Spleen (tissue), 11 donors: Measurements from ENCODE around the gene KIAA0825. TPM values are rescaled to one million over a fixed set of nuclear protein-coding genes. Genes with fewer than 3 reads are reported as not detected.

Experiments used
- DNase-seq: peaks from one replicate; pipeline ENCODE4 v3.0.0-alpha.2; 2020
- H3K27ac ChIP-seq, 8 donors: fragments of 200-600 bp; sonication (generic) in 7 of 8; 1 replicate in 4 of 8; 2 replicates in 4 of 8; pipeline versions ENCODE4 v1.5.0 to v1.8.0; 2016 to 2021; ENCODE audit warnings: inconsistent platforms in 4 of 8, mild to moderate bottlenecking in 4 of 8, moderate library complexity in 1 of 8
- H3K27me3 ChIP-seq, 7 donors: fragments of 200-600 bp; sonication (generic) in 6 of 7; replicated peaks in 1 of 7; 1 replicate in 4 of 7; 2 replicates in 3 of 7; pipeline versions ENCODE4 v1.5.0 to v1.8.0; 2016 to 2021; ENCODE audit warnings: inconsistent platforms in 3 of 7, mild to moderate bottlenecking in 1 of 7
- H3K36me3 ChIP-seq, 6 donors: fragments of 200-600 bp; sonication (generic) in 5 of 6; 1 replicate in 4 of 6; 2 replicates in 2 of 6; pipeline versions ENCODE4 v1.5.0 to v1.8.0; 2016 to 2021; ENCODE audit warnings: inconsistent platforms in 2 of 6
- H3K4me1 ChIP-seq, 6 donors: fragments of 200-600 bp; sonication (generic) in 5 of 6; 1 replicate in 3 of 6; 2 replicates in 3 of 6; pipeline versions ENCODE4 v1.5.0 to v1.8.0; 2016 to 2021; ENCODE audit warnings: inconsistent platforms in 3 of 6
- H3K4me3 ChIP-seq, 8 donors: fragments of 200-600 bp; sonication (generic) in 7 of 8; 1 replicate in 4 of 8; 2 replicates in 4 of 8; pipeline versions ENCODE4 v1.5.0 to v1.8.0; 2016 to 2021; ENCODE audit warnings: inconsistent platforms in 4 of 8, mild to moderate bottlenecking in 4 of 8, moderate library complexity in 2 of 8
- H3K9me3 ChIP-seq, 8 donors: fragments of 200-600 bp; sonication (generic) in 7 of 8; 1 replicate in 4 of 8; 2 replicates in 4 of 8; pipeline versions ENCODE4 v1.5.0 to v1.8.0; 2016 to 2021; ENCODE audit warnings: inconsistent platforms in 4 of 8
- CTCF ChIP-seq, 11 experiments: fragments of 200-600 bp in 7 of 11; fragments of 450-650 bp in 4 of 11; sonication (generic) in 4 of 11; IDR thresholded peaks in 8 of 11; conservative IDR thresholded peaks in 3 of 11; 1 replicate in 7 of 11; 2 replicates in 4 of 11; pipeline versions ENCODE4 v1.4.0 to v1.8.0; 2016 to 2021; ENCODE audit warnings: antibody characterized with exemption in 11 of 11, inconsistent platforms in 4 of 11, mild to moderate bottlenecking in 1 of 11
- POLR2A ChIP-seq, 3 donors: fragments of 450-650 bp; IDR thresholded peaks; one replicate each; pipeline ENCODE4 v1.5.1; 2017; ENCODE audit warnings: antibody characterized with exemption in 3 of 3, mild to moderate bottlenecking in 1 of 3
- POLR2AphosphoS5 ChIP-seq, 3 donors: sonication (generic); formaldehyde crosslinking; IDR thresholded peaks; one replicate each; pipeline ENCODE4 v1.5.1; 2017; ENCODE audit warnings: antibody characterized with exemption in 3 of 3
- WGBS, 5 donors: extraction: QIAGEN DNeasy Blood & Tissue Kit in 3 of 5; methylation state at CpG; one replicate each; pipeline versions ENCODE4 v1.1.5 to v1.1.7; 2013 to 2018; 5-methylcytosine and 5-hydroxymethylcytosine counted together
- intact Hi-C: fragments of 100-400 bp; cut with DNase I; formaldehyde crosslinking; loops from one replicate; pipeline ENCODE4 v1.15.0; 2023; ENCODE audit warnings: low total_unique reads
- polyA plus RNA-seq, 3 donors: library from polyadenylated mRNA; stranded (reverse); fragments of 200-250 nt; gene quantifications; one replicate each; pipeline ENCODE4 v1.2.1, GENCODE V29; 2013
- total RNA-seq, 7 donors: library from RNA; depleted of rRNA in 3 of 7; stranded (reverse); fragments of >200 nt in 3 of 7; fragmentation: NEBNext Ultra II Directional in 4 of 7; extraction: Animal tissue kit (Norgen Biotek cat#: 25700) in 4 of 7; gene quantifications; one replicate each; pipeline versions ENCODE4 v1.1.0 to v1.2.1, GENCODE V29; 2016 to 2021
- donor health status: healthy with polysubstance abuse.
- donor health status: DM: no; HTN: no; CAD: no; lungs with moderate emphysema.
- donor health status: DM: no; HTN: no; CAD: no.
- donor health status: Bipolar disorder and iron deficiency.
- donor health status: healthy.
- donor health status: DM: no; HTN: no; CAD: no.
- donor health status: DM: yes; HTN: yes; CAD: no.

KIAA0825 gene
- total and polyA plus RNA-seq, 10 donors, result 0.20 to 13.5 (median 6.0) TPM

DNA sequence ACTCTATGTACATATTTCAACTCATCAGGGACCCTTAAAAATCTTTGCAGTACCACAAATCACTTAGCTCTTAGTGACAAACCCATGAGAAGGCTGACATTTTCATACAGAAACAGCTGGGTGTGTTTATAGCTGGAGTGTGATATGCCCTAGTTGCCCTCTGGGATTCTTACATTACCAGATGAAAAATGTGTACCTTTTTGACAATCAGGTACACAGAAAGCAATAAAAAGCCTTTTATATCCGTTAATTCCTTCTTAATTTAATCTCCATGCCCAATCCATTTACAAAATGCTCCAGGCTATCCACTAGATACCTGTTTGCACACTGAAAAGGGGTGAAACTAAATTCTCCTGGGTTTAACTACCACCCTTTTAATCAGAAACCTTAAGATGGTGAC, 222.9 kb downstream of the KIAA0825 start:
- H3K9me3 ChIP-seq, result no peaks in the 10 kb centered on the region
- intact Hi-C loops, result no loop called here
- WGBS, 5 donors, result 71 to 87% (median 75%) methylated on average over 1 of the region's 1 CpG

GRCh38 chr5:94391996-94392395, 226.4 kb downstream of the KIAA0825 start:
- Histone ChIP-seq H3K27ac (no peak overlapping the region), H3K4me3 (no peak overlapping the region), H3K36me3 (no peaks in the 10 kb centered on the region), H3K4me1 (no peaks in the 10 kb centered on the region), H3K9me3 (no peaks in the 10 kb centered on the region), H3K27me3 (no peaks in the 10 kb centered on the region)
- intact Hi-C loops, result no loop called here
- DNase-seq, result no peak
- WGBS, 5 donors, result 77 to 90% (median 81%) methylated on average over 1 of the region's 1 CpG
- TF ChIP-seq CTCF (IDR thresholded peaks at IDR 0.05 in 8 of 11, conservative IDR thresholded peaks at IDR 0.05 in 3 of 11), result no peak
- no peak for TF ChIP-seq POLR2AphosphoS5 (IDR thresholded peaks at IDR 0.05)
- no peak for TF ChIP-seq POLR2A (IDR thresholded peaks at IDR 0.05)

More for the DNA sequence above, 222.9 kb downstream of the KIAA0825 start:
- no peak for TF ChIP-seq POLR2A (IDR thresholded peaks at IDR 0.05)
- TF ChIP-seq POLR2AphosphoS5 (IDR thresholded peaks at IDR 0.05), result no peak
- no peak for TF ChIP-seq CTCF (IDR thresholded peaks at IDR 0.05 in 8 of 11, conservative IDR thresholded peaks at IDR 0.05 in 3 of 11)
- Histone ChIP-seq H3K27me3 (no peaks in the 10 kb centered on the region), H3K36me3 (no peaks in the 10 kb centered on the region), H3K4me3 (no peak overlapping the region), H3K4me1 (no peaks in the 10 kb centered on the region), H3K27ac (no peak overlapping the region)
- DNase-seq, result no peak

DNA sequence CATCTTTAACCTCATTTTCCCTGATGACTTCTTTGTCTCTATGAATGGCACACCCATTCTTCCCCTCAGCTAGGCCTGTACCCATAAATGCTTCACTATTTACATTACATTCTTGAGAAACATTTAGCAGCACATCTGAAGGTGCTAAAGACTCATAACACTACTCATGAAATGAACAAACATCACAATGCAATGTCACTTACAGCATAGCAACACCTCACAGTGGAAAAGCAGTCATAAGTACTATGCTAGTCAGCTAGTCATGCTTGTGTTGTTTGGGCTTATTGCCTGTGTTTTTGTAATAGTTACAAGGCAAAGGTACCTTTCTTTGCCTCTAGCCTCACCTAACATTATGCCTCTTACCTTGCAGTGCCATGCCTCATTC, 228.9 kb downstream of the KIAA0825 start:
- TF ChIP-seq POLR2A (IDR thresholded peaks at IDR 0.05) (no peak), POLR2AphosphoS5 (IDR thresholded peaks at IDR 0.05) (no peak), CTCF (IDR thresholded peaks at IDR 0.05 in 8 of 11, conservative IDR thresholded peaks at IDR 0.05 in 3 of 11) (no peak)
- DNase-seq, result no peak
- intact Hi-C loops, result no loop called here

DNA sequence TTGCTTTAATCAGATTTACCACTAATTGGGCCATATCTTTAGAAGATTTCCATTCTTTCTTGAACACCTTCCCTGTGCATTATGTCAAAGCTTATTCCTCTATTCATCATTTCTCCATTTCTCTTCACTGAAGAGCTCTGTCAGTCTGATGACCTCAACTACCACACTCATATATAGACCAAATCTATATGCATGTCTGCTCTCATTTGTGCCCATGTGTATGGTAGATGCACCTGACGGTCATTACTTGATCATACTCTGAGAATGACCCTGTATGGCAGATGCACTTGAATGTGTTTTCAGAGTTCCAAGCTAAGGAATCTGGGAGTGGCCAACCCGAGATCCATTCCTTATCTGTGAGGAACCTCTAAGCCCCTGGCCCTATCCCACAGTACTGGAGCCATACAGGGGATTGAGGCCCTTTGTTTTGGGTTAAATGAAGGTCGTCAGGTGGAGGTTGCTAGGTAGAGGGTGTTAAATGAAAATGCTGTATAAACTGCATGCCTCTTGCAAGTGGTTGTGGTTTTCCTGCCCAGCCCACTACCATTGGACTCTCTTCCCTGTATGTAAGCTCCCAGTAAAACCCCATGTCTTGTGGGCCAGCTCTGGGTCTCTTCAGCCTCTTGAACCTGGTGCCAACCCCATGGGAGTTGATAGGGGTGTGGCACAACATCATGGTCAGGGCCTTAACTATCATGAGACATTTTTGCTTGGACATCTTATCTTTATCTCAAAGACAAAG, 229.5 kb downstream of the KIAA0825 start:
- WGBS, 5 donors, result 78 to 91% (median 79%) methylated on average over 3 of the region's 3 CpGs
- no peak for DNase-seq
- intact Hi-C loops, result no loop called here

More for the DNA sequence above, 228.9 kb downstream of the KIAA0825 start:
- Histone ChIP-seq H3K27ac (no peak overlapping the region), H3K4me3 (no peak overlapping the region), H3K4me1 (no peaks in the 10 kb centered on the region), H3K36me3 (no peaks in the 10 kb centered on the region), H3K9me3 (no peaks in the 10 kb centered on the region), H3K27me3 (no peaks in the 10 kb centered on the region)

More for the DNA sequence above, 229.5 kb downstream of the KIAA0825 start:
- Histone ChIP-seq H3K4me3 (no peak overlapping the region), H3K9me3 (no peaks in the 10 kb centered on the region), H3K27me3 (no peaks in the 10 kb centered on the region), H3K4me1 (no peaks in the 10 kb centered on the region), H3K36me3 (no peaks in the 10 kb centered on the region), H3K27ac (no peak overlapping the region)
- no peak for TF ChIP-seq POLR2A (IDR thresholded peaks at IDR 0.05)
- no peak for TF ChIP-seq CTCF (IDR thresholded peaks at IDR 0.05 in 8 of 11, conservative IDR thresholded peaks at IDR 0.05 in 3 of 11)
- TF ChIP-seq POLR2AphosphoS5 (IDR thresholded peaks at IDR 0.05), result no peak
